ENCODE results near the gene TAS1R2. TPM values are rescaled to one million over a fixed set of nuclear protein-coding genes. Genes with fewer than 3 reads are reported as not detected.

TAS1R2 gene
- total and polyA plus RNA-seq, 2 of the 4 experiments (the other 2 are of a cell fraction) = not detected

- no peaks in the 10 kb centered on the region for H3K4me1 ChIP-seq (ENCODE audit: control insufficient read depth, insufficient read depth, low read length)
- H3K14ac ChIP-seq (replicated peaks; ENCODE audit: low read depth, low read length) = no peak overlapping the region
- TF ChIP-seq USF2 (IDR thresholded peaks at IDR 0.05; ENCODE audit: low read depth, low read length) (no peak), RFX5 (IDR thresholded peaks at IDR 0.05; ENCODE audit: low read depth, low read length) (no peak), RCOR1 (IDR thresholded peaks at IDR 0.05; ENCODE audit: insufficient replicate concordance, low read length) (no peak), CEBPB (IDR thresholded peaks at IDR 0.05; ENCODE audit: low read depth, low read length) (no peak), BHLHE40 (IDR thresholded peaks at IDR 0.05; ENCODE audit: low read depth, low read length) (no peak), NFE2L2 (IDR thresholded peaks at IDR 0.05; ENCODE audit: low read depth, low read length) (no peak)
- no peak for DNase-seq
- no peak overlapping the region for H3K18ac ChIP-seq (ENCODE audit: low read depth, low read length)
- H2BK5ac ChIP-seq (ENCODE audit: low read depth, low read length, poor library complexity, severe bottlenecking) = no peak overlapping the region
- H3K23ac ChIP-seq (ENCODE audit: low read depth, low read length) = no peak overlapping the region
- no peak overlapping the region for H2BK120ac ChIP-seq (ENCODE audit: low read depth, low read length)
- H4K20me1 ChIP-seq (ENCODE audit: insufficient read depth, low read length) = no peaks in the 10 kb centered on the region
- in situ Hi-C loops (cut with MboI; ENCODE audit: low sequenced_read_pairs) = no loop called here
- no TSS peak for BruUV-seq (replicated peaks)
- H3K9me3 ChIP-seq (ENCODE audit: control insufficient read depth, insufficient read depth, low read length) = no peaks in the 10 kb centered on the region
- H3K56ac ChIP-seq (ENCODE audit: extremely low read depth, insufficient read depth, low read length) = no peak overlapping the region
- peaks cover 3% of the 10 kb centered on the region for H3K27me3 ChIP-seq (ENCODE audit: control insufficient read depth, insufficient read depth, low read length)
- intact Hi-C loops (cut with micrococcal nuclease) = no loop called here
- H3K27ac ChIP-seq (ENCODE audit: insufficient read depth, low read length) = no peak overlapping the region
- no peak overlapping the region for H3K4me2 ChIP-seq (ENCODE audit: low read depth, low read length)
- H2BK20ac ChIP-seq (ENCODE audit: low read depth, low read length) = no peak overlapping the region
- no peak overlapping the region for H2AK9ac ChIP-seq (replicated peaks; ENCODE audit: low read depth, low read length, poor library complexity)
- POLR2A ChIA-PET (ENCODE audit: unreplicated experiment) = no interaction called here
- dilution Hi-C loops (cut with HindIII; ENCODE audit: low sequenced_read_pairs, unreplicated experiment) = no loop called here
- no peak overlapping the region for H2AK5ac ChIP-seq (ENCODE audit: low read depth, low read length)
- no peak overlapping the region for H3K9ac ChIP-seq (ENCODE audit: low read depth, low read length)
- WGBS, 2 experiments (ENCODE audit: extremely low coverage in 2 of 2, insufficient read length in 1 of 2) = no CpG with 5 or more reads among the region's 3 CpGs
- H3K79me1 ChIP-seq (ENCODE audit: low read depth in 1 of 2, low read length in 2 of 2) = no peaks in the 10 kb centered on the region
- H4K5ac ChIP-seq (ENCODE audit: low read depth, low read length) = no peak overlapping the region
- H4K8ac ChIP-seq (ENCODE audit: low read depth in 2 of 2, low read length in 2 of 2) = no peak overlapping the region
- no peaks in the 10 kb centered on the region for H3K36me3 ChIP-seq (ENCODE audit: control insufficient read depth, insufficient read depth, low read length)
- H2AFZ ChIP-seq (replicated peaks; ENCODE audit: low read length, poor library complexity) = no peak overlapping the region
- CTCF ChIA-PET = no interaction called here
- no peak overlapping the region for H3K4me3 ChIP-seq (ENCODE audit: insufficient read depth, low read depth, low read length)
- ATAC-seq (ENCODE audit: low read depth) = no peak
- H3K9me1 ChIP-seq (ENCODE audit: insufficient read depth, low read length) = no peaks in the 10 kb centered on the region
- no peak overlapping the region for H2BK15ac ChIP-seq (ENCODE audit: low read depth, low read length)
- H3K4ac ChIP-seq (ENCODE audit: low read depth, low read length) = no peak overlapping the region
- H4K91ac ChIP-seq (ENCODE audit: insufficient read depth, low read depth, low read length) = no peak overlapping the region
These were observed 66.7 kb downstream of the TAS1R2 start for GRCh38 chr1:18792747-18793146.

Small RNA genes lying within 50 kb of the gene (microRNA-seq; reads per million reads assigned to microRNA genes)
- gene MIR1290 (ENCODE audit: insufficient read depth in 1 of 2, insufficient read length in 1 of 2, unreplicated experiment in 1 of 2) (0 reads per million in 2 experiments), gene MIR4695 (ENCODE audit: insufficient read depth in 1 of 2, insufficient read length in 1 of 2, unreplicated experiment in 1 of 2) (0 to 0.37 reads per million in 2 experiments)

Small RNA genes lying within 50 kb of the gene (small RNA-seq; reads per million reads assigned to genes)
- gene MIR1290 (0 reads per million in 5 experiments), gene MIR4695 (0 reads per million in 5 experiments)

Other genes with a start within 250 kb of the TAS1R2 start
- not detected in 2 replicates for gene PAX7, start 228.8 kb downstream of the TAS1R2 start, total RNA-seq (2012; rRNA removed)
- gene PAX7, start 228.8 kb downstream of the TAS1R2 start, polyA plus RNA-seq (2012; rRNA removed) = not detected in 2 replicates
- 8.6 TPM in 2 replicates for gene ALDH4A1, start 42.9 kb upstream of the TAS1R2 start, total RNA-seq (2012; rRNA removed)
- gene ALDH4A1, start 42.9 kb upstream of the TAS1R2 start, polyA plus RNA-seq (2012; rRNA removed) = 21.1 and 23.0 TPM in 2 replicates
- gene IFFO2, start 97.0 kb upstream of the TAS1R2 start, total RNA-seq (2012; rRNA removed) = 13.6 and 14.5 TPM in 2 replicates
- gene IFFO2, start 97.0 kb upstream of the TAS1R2 start, polyA plus RNA-seq (2012; rRNA removed) = 18.1 and 18.2 TPM in 2 replicates